Smooth muscle cell (in vitro differentiated cells): ENCODE measurements around the gene STOM. TPM values are rescaled to one million over a fixed set of nuclear protein-coding genes. Genes with fewer than 3 reads are reported as not detected.

ENCODE experiments used
- DNase-seq: peaks from one replicate; lab custom pipeline; 2025; ENCODE audit not compliant: unreplicated experiment; lab: John Stamatoyannopoulos, UW
- H2AFZ ChIP-seq: fragments of 200-600 bp; sonication (generic); 2 replicates; pipeline ENCODE4 v1.6.0; 2016; ENCODE audit warnings: antibody characterized with exemption, low read depth, mild to moderate bottlenecking
- H3F3A ChIP-seq: fragments of 200-600 bp; sonication (generic); 2 replicates; pipeline ENCODE4 v1.6.0; 2017; ENCODE audit warnings: antibody characterized with exemption, low read depth
- H3K27ac ChIP-seq: fragments of 200-600 bp; sonication (generic); 2 replicates; pipeline ENCODE4 v1.5.1; 2016; ENCODE audit warnings: low read depth, mild to moderate bottlenecking
- H3K27me3 ChIP-seq: fragments of 200-600 bp; sonication (generic); 2 replicates; pipeline ENCODE4 v1.6.1; 2016; ENCODE audit warnings: low read depth, mild to moderate bottlenecking
- H3K36me3 ChIP-seq: fragments of 200-600 bp; sonication (generic); 2 replicates; pipeline ENCODE4 v1.5.1; 2016; ENCODE audit warnings: low read depth
- H3K4me1 ChIP-seq: fragments of 200-600 bp; sonication (generic); 2 replicates; pipeline ENCODE4 v1.5.1; 2016; ENCODE audit warnings: low read depth
- H3K4me2 ChIP-seq: fragments of 200-600 bp; sonication (generic); 2 replicates; pipeline ENCODE4 v1.6.0; 2016; ENCODE audit warnings: mild to moderate bottlenecking
- H3K4me3 ChIP-seq: fragments of 200-600 bp; sonication (generic); 2 replicates; pipeline ENCODE4 v1.5.1; 2016; ENCODE audit warnings: mild to moderate bottlenecking
- H3K79me2 ChIP-seq: fragments of 200-600 bp; sonication (generic); 2 replicates; pipeline ENCODE4 v1.6.0; 2016; ENCODE audit warnings: low read depth, mild to moderate bottlenecking
- H3K9ac ChIP-seq: fragments of 200-600 bp; sonication (generic); 2 replicates; pipeline ENCODE4 v1.6.0; 2016; ENCODE audit warnings: low read depth
- H3K9me3 ChIP-seq: fragments of 200-600 bp; sonication (generic); replicated peaks from 2 replicates; pipeline ENCODE4 v1.5.1; 2016; ENCODE audit warnings: low read depth
- H4K20me1 ChIP-seq: fragments of 200-600 bp; sonication (generic); 2 replicates; pipeline ENCODE4 v1.6.0; 2016; ENCODE audit warnings: low read depth
- WGBS: methylation state at CpG from one replicate; pipeline ENCODE4 v1.1.7; 2016; ENCODE audit warnings: low lambda C conversion rate; 5-methylcytosine and 5-hydroxymethylcytosine counted together
- polyA plus RNA-seq: library from polyadenylated mRNA; unstranded; fragments of >200 nt; fragmentation: Nextera tagmentation; extraction: Ambion mirVana; gene quantifications from 2 replicates; pipeline ENCODE4 v1.2.1, GENCODE V29; 2016
- total RNA-seq: library from RNA; depleted of rRNA; stranded (reverse); fragments of >200 nt; gene quantifications from 2 replicates; pipeline ENCODE4 v1.2.3, GENCODE V29; 2014
- TF ChIP-seq, protein P1 (sequence below): fragments of 200-600 bp; sonication (generic); IDR thresholded peaks from 2 replicates; pipeline ENCODE4 v1.5.1; 2017; ENCODE audit warnings: borderline replicate concordance, mild to moderate bottlenecking, antibody characterized with exemption; ENCODE audit not compliant: insufficient read depth, poor library complexity, severe bottlenecking

Gene STOM
- total and polyA plus RNA-seq, 2 experiments from 2014 or later: 105 to 187 TPM

DNA sequence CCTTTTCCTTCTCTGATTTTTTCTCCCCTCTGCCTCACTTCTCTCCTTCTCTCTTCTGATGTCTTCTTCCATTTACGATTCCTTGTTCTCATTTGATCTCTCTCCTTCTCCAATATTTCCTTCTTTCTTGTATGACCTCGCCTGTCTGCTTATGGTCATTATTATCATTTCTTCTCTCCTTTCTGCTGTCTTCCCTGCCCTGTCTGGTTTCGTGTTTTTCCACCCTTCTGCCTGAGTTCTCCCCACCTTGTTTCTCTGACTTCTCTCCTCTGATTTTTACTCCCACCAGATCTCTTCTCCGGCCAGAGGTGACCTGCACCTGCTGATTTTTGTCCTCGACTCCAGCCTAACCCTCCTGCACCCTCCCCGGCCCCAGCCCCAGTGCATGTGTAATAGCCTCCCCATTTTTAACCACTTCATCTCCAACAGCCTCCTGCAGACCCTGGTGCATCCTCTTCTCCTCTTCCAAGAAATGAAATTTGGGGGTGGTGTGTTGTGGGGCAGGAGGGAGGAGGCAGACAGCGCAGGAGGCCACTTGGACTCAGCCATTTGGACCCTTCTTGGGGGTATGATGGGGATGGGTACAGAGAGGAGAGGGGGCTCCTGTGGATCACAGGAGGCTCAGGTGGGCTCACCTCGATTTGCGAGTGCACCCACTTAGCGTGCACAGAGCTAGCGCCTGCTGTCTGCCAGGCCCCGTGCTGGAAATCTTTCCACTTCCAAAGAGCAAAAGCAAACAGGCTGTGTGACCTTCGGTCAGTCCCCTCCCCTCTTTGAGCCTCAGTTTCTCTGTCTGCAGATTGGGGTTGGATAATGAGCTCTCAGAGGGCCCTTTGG lies 69.5 kb downstream of the STOM start:
- Histone ChIP-seq H3K4me1 (peaks cover 22% of the 10 kb centered on the region), H4K20me1 (peaks cover 99% of the 10 kb centered on the region), H3K27me3 (no peaks in the 10 kb centered on the region), H3K27ac (no peak overlapping the region), H3F3A (peaks cover 7% of the 10 kb centered on the region), H3K79me2 (peaks cover 43% of the 10 kb centered on the region), H3K4me2 (peak overlapping the region; percentile 88), H2AFZ (no peak overlapping the region), H3K36me3 (peaks cover 6% of the 10 kb centered on the region), H3K9me3 (no peaks in the 10 kb centered on the region), H3K4me3 (peak overlapping the region; percentile 53), H3K9ac (peak overlapping the region; percentile 47)
- WGBS: 78% methylated on average over 13 of the region's 13 CpGs
- TF ChIP-seq, protein P1, sequence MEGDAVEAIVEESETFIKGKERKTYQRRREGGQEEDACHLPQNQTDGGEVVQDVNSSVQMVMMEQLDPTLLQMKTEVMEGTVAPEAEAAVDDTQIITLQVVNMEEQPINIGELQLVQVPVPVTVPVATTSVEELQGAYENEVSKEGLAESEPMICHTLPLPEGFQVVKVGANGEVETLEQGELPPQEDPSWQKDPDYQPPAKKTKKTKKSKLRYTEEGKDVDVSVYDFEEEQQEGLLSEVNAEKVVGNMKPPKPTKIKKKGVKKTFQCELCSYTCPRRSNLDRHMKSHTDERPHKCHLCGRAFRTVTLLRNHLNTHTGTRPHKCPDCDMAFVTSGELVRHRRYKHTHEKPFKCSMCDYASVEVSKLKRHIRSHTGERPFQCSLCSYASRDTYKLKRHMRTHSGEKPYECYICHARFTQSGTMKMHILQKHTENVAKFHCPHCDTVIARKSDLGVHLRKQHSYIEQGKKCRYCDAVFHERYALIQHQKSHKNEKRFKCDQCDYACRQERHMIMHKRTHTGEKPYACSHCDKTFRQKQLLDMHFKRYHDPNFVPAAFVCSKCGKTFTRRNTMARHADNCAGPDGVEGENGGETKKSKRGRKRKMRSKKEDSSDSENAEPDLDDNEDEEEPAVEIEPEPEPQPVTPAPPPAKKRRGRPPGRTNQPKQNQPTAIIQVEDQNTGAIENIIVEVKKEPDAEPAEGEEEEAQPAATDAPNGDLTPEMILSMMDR: no peak
- DNase-seq: no peak

DNA sequence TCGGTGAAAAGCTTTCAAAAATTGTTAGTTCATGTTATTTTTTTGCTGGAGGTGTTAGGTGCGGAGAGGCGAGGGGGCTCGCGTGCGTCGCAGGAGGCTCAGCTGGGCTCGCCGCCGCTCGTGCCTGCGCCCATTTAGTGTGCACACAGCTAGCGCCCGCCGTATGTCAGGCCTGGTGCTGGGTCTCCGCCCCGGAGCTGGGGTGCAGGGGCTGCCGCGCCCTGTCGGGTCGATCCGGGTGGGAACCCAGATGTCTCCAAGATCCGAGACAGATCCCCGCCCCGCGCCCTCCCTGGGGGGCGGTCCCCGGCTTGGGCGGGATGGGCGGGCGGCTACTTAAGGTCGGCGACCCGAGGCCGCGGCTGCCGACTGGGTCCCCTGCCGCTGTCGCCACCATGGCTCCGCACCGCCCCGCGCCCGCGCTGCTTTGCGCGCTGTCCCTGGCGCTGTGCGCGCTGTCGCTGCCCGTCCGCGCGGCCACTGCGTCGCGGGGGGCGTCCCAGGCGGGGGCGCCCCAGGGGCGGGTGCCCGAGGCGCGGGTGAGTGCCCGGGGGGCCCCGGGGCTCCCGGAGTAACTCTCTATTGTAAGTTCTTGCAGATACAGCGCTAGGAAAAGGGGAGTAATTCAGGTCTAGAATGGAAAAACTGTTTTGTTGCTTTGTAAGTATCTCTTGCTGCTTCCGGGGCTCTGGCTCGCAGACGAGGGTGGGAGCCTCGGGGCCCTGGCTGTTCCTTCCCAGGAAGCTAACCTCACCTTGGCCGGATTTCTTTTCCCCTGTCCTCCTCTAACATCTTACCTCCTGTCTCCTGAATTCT lies 70.4 kb downstream of the STOM start:
- H4K20me1 ChIP-seq: peaks cover 99% of the 10 kb centered on the region
- peak overlapping the region; percentile 40 for H3K27ac ChIP-seq
- DNase-seq: no peak
- H3K4me3 ChIP-seq: peak overlapping the region; percentile 53
- H3K36me3 ChIP-seq: peaks cover 9% of the 10 kb centered on the region
- peak overlapping the region; percentile 88 for H3K4me2 ChIP-seq
- H3K9me3 ChIP-seq: no peaks in the 10 kb centered on the region
- H2AFZ ChIP-seq: no peak overlapping the region
- no peaks in the 10 kb centered on the region for H3K27me3 ChIP-seq
- H3K9ac ChIP-seq: peak overlapping the region; percentile 47
- 4% methylated on average over 62 of the region's 74 CpGs for WGBS
- H3F3A ChIP-seq: peaks cover 7% of the 10 kb centered on the region
- peaks cover 51% of the 10 kb centered on the region for H3K79me2 ChIP-seq
- TF ChIP-seq, protein P1: no peak
- peaks cover 22% of the 10 kb centered on the region for H3K4me1 ChIP-seq

DNA sequence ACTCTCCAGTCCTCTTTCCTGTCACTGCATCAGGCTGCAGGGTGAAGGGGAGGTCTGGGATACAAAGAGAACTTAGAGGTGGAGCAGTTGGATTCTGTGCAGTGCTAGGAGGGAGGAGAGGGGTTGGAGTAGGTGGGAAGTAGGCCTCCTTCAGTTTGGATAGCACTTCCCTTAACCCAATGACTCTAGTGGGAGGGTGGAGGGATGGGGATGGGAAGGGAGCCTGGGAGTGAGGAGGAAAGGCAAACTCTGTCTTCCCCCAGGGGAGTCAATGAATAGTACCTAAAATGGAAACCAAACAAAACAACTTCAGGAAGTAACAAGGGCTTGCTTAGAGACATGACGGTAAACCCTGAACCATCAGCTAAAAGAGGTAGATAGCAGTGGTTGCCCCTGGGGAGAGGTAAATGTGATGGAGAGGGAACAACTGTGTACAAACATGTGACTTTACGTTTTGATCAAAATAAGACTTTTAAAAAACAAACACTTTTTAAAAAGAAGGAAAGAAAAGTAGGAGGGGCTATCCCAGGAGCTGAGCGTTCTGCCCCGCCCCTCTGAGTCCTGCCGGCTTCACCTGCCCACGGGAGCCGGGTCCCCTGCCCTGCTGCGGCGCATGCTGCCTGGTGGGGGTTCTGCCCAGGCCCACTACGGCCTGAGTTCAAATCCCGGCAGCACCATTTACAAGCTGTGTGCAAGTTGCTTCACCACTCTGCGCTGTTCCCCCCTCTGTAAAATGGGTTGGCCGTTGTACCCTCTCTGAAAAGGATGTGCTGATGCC lies 71.2 kb downstream of the STOM start:
- H3K79me2 ChIP-seq: peaks cover 58% of the 10 kb centered on the region
- peak overlapping the region; percentile 88 for H3K4me2 ChIP-seq
- no peak for DNase-seq
- no peak overlapping the region for H3K9ac ChIP-seq
- H4K20me1 ChIP-seq: peaks cover 99% of the 10 kb centered on the region
- H2AFZ ChIP-seq: no peak overlapping the region
- WGBS: 40% methylated on average over 13 of the region's 13 CpGs
- no peaks in the 10 kb centered on the region for H3K9me3 ChIP-seq
- H3K4me1 ChIP-seq: peaks cover 22% of the 10 kb centered on the region
- H3F3A ChIP-seq: peaks cover 7% of the 10 kb centered on the region
- TF ChIP-seq, protein P1: no peak
- no peaks in the 10 kb centered on the region for H3K27me3 ChIP-seq
- peak overlapping the region; percentile 40 for H3K27ac ChIP-seq
- H3K36me3 ChIP-seq: peaks cover 9% of the 10 kb centered on the region
- peak overlapping the region; percentile 53 for H3K4me3 ChIP-seq
